ENCODE results near the gene NOTUM. TPM values are rescaled to one million over a fixed set of nuclear protein-coding genes. Genes with fewer than 3 reads are reported as not detected.
"Not testable (repeated sequence)": the region's sequence is repeated elsewhere in the genome, so short reads cannot be mapped to it uniquely, and the experiment has no call there.

Gene NOTUM
- total RNA-seq, 1 donor from 2014 or later = 0.07 TPM

DNA sequence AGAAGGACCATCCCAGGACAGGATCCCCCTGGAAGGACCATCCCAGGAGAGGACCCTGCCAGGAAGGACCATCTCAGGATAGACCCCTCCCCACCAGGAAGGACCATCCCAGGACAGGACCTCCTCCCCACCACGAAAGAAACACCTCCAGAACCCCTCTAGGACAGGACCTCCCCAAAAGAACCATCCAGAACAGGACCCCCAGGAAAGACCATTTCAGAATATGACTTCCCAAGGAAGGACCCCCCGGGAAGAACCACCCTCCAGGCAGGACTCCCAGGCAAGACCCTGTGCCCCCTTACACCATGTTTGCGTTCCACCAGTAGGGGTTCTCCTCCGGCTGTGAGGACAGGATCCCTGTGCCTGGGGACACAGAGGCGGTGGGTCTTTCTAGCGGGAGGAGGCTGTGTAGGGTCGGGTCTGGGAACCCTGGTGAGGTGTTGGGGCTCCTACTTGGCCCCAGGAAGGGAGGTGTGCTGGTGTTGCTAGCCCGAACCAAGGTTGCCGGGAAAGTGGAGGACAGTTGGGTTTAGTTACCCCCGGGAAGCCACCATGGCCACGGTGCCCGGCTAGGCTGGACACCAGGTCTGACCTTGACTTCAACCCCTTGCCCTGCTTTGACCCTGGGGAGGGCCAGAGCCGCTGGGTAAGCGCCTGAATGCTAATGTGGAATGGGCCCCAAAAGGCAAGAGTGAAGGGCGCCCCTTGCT, 2.2 kb downstream of the NOTUM start:
- no peak for DNase-seq (ENCODE audit: low read depth, low spot score)

DNA sequence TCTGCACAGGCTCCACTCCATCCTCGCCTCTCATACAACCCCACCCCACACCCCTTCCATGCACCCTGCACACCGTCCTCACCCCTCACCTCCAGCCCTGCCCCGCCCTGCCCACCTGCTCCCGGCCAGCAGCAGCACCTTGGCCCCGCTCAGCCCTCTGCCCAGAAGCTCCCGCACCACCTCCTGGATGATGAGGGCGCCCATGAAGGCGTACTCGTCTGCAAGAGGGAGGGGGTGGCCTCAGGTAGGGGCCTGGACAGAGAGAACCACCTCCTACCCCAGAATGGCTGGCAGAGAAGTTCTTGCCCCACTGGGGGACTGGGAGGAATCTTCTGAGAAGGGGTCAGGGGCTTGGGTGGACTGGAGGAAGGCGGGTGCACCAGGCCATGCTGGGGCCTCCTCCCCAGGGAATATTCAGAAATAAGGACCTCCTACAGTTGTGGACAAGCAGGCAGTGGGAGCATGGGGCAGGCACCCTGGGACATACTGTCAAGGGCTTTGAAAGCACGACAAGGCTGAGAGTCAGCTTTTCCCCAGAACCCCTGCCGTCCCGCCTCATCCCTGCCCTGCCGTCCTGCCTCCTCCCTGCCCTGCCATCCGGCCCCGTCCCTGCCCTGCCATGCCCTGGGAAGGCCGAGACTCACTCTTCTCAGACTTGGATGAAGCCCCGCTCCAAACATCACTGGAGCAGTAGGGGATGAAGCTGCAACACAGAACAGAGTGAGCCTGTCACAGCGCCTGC, 3.1 kb downstream of the NOTUM start:
- DNase-seq (ENCODE audit: low read depth, low spot score) = no peak

DNA sequence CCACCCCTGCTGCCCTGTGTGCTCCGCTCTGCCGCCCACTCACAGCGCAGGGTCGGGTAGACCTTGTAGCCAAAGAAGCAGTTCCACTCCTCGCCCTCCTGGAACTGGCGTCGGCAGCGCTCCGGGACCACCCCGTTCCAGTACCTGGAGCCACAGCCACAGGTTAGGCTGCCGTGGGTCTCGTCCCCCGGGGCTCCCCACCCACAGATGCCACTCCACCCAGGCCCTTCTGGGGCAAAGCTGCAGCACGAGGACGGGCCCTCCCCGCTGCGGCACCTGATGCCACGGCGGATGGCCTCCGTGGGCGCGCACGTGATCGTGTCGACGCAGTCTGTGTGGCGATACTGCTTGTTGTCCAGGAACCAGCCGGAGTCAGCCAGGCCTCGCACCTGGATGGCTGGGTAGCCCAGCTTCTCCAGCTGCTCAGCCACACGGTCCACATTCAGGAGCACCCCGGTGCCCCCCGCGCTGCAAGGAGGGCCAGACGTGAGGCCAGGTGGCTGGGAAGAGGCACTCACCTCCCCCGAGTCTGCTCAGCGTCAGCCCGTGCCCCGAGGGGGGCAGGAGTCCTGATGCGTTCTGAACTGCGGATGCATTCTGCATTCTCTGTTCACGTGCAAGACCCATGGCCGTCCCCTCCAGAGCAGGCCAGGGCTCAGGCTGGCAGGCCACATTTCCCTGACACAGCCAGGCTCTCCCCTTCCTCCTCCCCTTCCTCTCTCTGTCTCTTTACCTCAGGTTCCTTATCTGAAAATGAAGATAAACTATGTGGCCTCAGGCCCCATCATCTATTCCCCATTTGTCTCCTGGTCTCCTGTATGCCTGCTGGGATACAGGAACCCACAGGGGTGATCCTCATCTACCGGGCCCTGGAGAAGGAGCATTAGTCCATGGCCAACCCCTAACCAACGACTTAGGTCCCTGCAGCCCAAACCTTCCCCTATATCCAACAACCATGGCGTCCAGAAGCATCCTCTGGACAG, 4.1 kb downstream of the NOTUM start:
- DNase-seq (ENCODE audit: low read depth, low spot score) = no peak

DNA sequence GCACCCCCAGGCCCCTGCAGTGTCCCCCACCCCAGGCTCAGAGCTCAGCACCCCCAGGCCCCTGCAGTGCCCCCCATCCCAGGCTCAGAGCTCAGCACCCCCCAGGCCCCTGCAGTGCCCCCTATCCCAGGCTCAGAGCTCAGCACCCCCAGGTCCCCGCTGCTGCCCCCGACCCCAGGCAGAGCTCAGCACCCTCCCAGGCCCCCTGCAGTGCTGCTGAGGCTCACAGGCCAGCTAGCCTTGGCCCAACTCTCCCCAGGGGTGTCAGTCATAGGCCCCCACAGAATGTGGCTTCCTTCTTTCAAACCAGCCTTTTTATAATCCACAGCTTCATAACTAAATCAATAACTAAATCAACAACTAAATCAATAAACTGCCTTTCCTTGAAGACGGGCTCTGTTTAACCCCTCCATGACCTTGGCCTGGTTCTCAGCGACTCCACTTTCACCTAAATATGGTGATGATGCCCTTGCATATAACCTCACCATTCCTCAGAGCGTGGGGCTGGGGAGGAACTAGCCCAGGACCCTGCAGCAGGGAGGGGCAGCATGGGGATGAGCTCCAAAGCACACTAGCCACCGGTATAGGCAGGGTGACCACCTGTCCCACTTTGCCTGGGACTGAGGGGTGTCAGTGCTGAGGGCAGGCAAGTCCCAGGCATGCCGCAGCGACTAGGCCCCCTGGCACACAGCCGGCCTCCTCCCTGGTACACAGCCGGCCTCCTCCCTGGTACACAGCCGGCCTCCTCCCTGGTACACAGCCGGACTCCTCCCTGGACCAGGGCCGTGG, 5.0 kb downstream of the NOTUM start:
- DNase-seq (ENCODE audit: low read depth, low spot score) = no peak

DNA sequence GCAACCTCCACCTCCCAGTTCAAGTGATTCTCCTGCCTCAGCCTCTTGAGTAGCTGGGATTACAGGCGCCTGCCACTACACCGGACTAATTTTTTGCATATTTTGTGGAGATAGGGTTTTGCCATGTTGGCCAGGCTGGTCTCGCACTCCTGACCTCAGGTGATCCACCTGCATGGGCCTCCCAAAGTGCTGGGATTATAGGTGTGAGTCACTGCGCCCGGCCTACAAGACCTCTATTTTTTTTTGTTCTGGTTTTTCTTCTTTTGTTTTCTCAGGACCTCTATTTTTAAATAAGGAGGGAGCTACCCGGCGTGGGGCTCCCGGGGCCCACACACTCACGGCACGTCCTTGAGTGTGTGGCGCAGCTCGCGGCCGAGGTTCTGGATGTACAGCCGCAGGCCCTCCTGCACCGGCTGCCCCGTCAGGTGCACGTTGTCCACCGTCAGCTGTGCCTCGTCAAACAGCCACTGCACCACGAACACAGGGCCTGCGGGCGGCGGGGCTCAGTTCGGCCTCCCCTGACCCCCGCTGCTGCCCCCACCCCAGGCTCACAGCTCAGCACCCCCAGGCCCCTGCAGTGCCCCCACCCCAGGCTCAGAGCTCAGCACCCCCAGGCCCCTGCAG, 5.8 kb downstream of the NOTUM start:
- no peak for DNase-seq (ENCODE audit: low read depth, low spot score)

DNA sequence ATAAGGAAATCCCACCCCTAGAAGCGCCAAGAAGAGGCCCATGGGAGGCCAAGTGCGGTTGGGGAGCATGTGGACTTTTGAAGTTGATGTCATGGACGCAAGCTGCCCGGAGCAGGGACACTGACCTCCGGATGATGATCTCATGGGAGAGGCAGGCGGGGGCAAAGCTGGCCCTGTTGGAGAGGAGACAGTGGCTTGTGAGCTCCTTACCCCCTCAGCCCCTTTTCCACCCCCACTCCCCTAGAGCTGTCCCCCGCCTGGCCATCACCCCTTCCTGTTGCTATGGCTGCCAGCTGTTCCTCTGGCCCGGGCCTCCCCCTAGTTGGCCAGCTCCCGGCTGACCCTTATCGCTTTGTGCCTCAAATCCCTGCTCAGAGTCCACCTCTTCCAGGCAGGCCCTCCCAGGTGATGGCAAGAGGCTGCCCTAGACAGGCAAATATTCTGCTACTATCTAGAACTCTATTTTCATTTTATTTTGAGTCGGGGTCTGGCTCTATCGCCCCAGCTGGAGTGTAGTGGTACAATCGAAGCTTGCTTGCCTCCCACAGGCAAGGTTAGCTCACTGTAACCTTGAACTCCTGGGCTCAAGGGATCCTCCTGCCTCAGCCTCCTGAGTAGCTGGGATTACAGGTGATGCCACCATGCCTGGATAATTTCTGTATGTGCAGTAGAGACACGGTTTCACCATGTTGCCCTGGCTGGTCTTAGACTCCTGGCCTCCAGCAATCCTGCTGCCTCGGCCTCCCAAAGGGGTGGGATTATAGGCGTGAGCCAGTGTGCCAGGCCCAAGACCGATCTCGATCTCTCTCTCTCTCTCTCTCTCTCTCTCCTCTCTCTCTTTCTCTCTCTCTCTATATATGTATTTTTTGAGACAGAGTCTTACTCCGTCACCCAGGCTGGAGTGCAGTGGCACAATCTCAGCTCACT, 6.6 kb downstream of the NOTUM start:
- no peak for DNase-seq (ENCODE audit: low read depth, low spot score)

DNA sequence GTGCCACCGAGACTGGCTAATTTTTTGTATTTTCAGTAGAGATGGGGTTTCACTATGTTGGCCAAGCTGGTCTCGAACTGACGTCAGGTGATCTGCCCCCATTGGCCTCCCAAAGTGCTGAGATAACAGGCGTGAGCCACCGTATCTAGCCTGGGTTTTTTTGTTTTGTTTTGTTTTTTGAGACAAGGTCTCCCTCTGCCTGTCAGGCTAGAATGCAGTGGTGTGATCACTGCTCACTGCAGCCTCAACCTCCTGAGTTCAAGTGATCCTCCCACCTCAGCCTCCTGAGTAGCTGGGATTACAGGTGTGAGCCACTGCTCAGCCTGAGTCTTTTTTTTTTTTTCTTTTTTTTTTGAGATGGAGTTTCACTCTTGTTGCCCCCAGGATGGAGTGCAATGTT, 7.5 kb downstream of the NOTUM start:
- DNase-seq (ENCODE audit: low read depth, low spot score) = not testable (repeated sequence)

DNA sequence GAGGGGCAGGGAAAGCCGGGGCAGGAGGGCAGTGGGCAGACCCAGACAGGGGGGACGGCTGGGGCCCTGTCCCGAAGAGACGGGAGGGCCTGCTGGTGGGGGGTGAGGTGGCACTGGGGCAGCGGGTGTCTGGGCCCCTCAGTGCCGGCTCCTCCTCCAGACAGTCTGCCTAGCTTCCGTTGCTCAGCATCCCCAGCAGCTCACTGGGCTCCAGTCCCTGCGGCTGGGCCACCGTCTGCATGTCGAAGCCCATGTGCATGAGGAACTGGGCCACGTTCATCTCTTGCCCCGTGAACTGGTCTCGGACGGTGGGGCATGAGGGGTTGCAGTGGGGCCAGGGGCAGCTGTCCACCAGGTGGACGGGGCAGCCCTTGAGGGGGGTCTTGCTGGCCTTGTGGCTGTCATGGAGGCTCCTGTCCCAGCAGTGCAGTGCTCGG, 8.2 kb downstream of the NOTUM start:
- DNase-seq (ENCODE audit: low read depth, low spot score) = no peak

DNA sequence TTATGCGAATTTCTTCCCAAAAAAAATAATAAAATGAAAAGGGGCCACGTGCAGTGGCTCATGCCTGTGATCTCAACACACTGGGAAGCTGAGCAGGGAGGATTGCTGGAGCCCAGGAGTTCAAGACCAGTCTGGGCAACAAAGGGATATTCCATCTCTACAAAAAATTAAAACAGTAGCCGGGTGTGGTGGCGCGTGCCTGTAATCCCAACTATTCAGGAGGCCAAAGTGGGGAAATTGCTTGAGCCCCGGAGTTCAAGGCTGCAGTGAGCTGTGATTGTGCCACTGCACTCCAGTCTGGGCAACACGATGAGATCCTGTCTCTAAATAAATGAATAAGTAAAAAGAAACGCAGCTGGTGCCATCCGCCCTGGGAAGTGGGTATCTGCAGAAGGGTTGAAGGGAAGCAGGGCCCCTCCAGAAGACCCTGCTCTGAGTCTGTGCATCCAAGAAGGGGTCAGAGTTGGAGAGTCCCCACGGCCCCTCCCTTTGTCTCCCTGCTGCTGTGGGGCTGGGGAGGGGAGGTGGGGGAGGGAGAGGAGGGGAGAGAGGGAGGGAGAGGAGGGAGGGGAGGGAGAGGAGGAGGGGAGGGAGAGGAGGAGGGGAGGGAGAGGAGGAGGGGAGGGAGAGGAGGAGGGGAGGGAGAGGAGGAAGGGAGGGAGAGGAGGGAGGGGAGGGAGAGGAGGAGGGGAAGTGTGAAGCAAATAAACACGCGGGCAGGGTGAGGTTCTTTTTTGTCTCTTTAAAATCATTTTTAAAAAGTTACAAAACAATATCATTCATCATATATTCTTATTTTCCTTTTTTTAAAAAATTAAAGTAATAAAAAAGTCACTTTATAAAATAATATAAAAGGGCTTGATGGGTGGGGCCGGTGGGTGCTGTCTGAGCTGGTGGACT, 9.0 kb downstream of the NOTUM start:
- DNase-seq (ENCODE audit: low read depth, low spot score) = no peak

DNA sequence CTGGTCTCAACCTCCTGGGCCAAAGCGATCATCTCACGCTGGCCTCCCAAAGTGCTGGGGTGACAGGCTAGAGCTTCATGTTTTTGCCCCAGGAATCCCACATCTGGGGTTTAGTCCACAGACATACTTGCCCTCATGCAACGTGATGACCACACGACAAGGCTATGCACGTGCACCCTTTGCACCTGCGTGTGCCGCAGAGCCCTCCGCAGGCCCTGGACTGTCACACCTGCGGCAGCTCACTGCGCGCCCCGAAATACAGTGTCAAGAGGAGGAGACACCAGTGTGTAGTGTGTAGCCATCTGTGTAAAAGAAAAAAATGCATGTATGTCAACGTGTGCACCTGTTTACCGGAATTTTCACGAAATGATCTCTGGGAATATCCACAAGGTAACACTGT, 10.5 kb downstream of the NOTUM start:
- no peak for DNase-seq (ENCODE audit: low read depth, low spot score)

DNA sequence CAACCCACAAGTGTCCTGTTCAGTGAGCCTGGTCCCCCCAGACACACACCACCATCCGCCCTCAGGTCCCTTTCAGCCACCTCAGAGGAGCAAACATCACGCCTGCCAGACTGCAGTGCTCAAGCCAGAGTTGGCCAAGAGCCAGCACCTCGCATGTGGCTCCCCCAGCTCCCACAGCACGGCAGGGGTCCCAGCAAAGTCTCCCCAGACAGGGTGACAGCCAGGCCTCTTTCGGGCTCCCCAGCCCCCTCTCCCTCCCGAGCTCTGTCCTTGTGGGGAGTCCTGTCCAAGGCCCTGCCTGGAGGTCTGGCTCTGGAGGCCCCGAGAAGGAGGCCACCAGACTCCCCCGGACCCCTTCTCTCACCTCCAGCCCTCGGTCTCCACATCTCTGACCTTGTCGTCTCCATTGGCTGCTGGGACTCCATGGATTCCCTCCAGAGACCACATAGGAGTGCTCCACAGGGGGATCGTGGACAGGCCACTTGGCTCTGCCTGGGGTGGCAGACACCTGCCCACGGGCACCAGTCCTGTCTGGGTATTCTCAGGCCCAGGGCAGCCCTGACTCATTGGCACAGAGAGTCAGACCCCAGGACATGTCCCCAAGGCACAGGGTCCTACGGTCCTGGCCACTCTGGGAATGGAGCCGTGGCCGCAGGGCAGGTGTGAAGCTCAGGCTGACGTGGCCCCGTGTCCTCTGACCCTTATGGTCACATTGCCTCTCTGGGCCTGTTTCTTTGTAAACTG, 12.2 kb downstream of the NOTUM start:
- no peak for DNase-seq (ENCODE audit: low read depth, low spot score)

DNA sequence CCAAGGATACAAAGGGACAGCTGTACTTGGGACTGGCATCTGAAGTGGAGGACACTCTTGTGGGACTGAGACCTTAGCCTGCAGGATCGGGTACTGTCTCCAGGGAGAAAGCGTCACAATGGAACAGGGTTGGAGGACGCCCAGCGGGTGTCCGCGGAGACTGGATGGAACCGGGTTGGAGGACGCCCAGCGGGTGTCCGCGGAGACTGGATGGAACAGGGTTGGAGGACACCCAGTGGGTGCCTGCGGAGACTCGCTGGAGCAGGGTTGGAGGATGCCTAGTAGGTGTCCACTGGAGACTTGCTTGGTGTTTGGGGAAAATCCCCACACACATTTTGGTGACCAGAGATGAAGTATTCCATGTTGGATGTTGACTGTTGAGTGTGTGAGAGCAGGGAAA, 13.8 kb downstream of the NOTUM start, which contains the start of gene MYADML2:
MYADML2 (minus strand) TSS at position 45 of the 400 bp plus-strand sequence. CDS start 5,492 bp downstream, outside the sequence.
- no peak for DNase-seq (ENCODE audit: low read depth, low spot score)

DNA sequence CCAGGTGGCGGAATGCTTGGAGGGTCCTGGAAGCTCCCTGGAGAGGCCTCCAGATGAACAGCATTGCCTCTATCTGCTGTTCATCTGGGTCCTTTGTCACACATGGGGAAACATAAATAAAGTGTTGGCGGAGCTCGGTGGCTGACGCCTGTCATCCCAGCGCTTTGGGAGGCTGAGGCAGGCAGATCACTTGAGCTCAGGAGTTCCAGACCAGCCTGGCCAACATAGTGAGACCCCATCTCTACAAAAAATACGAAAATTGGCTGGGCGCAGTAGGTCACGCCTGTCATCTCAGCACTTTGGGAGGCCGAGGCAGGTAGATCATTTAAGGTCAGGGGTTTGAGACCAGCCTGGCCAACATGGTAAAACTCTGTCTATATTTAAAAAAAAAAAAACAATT, 16.1 kb downstream of the NOTUM start:
- no peak for DNase-seq (ENCODE audit: low read depth, low spot score)

DNA sequence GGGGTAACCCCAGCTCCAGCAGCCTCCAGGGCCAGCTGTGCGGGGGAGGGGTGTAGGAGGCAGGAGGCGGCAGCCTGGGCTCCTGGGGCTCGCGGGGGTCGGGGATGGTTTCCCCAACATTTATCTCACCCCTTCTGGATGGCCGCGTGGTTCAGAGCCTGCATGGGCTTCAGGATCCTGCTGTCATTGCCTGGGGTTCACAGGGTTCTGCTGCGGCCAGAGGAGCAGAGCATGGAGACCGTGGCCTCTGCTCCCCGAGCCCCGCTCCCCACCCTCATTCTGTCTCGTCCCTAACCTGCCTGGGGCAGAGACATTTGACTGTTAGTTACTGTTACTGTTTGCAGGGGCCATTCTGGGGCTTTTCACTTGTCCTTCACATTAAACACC, 18.8 kb downstream of the NOTUM start:
- no peak for DNase-seq (ENCODE audit: low read depth, low spot score)

DNA sequence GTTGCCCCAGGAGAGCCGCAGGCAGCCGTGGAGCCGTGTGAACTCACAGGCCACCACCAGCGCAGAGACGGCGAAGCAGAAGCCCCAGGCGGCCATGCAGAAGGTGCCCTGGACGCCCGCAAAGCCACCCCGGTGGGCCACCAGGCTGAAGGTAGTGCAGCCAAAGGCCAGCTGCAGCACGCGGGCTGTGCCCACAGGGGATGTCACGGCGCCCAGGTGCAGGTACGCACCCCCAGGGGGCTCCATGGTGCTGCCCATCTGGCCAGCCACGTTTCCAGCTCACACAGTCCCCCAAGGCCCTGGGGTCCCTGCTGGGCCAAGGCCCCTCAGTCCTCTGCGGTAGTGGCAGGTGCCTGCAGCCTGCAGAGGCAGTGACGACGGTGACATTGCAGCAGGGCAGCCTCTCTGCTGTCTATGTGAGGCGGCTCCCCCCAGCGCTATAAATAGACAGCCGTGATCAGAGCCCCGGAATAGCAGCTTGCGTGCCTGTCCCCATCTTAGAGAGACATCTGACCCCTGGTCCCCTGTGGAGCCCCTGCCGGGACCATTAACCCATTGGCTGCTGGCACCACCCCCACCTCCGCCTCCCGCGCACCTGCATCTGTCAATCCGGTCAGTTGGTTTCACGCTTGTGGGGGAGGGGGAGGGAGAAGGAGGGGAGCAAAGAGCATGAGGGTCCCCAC, 19.4 kb downstream of the NOTUM start:
- no peak for DNase-seq (ENCODE audit: low read depth, low spot score)

DNA sequence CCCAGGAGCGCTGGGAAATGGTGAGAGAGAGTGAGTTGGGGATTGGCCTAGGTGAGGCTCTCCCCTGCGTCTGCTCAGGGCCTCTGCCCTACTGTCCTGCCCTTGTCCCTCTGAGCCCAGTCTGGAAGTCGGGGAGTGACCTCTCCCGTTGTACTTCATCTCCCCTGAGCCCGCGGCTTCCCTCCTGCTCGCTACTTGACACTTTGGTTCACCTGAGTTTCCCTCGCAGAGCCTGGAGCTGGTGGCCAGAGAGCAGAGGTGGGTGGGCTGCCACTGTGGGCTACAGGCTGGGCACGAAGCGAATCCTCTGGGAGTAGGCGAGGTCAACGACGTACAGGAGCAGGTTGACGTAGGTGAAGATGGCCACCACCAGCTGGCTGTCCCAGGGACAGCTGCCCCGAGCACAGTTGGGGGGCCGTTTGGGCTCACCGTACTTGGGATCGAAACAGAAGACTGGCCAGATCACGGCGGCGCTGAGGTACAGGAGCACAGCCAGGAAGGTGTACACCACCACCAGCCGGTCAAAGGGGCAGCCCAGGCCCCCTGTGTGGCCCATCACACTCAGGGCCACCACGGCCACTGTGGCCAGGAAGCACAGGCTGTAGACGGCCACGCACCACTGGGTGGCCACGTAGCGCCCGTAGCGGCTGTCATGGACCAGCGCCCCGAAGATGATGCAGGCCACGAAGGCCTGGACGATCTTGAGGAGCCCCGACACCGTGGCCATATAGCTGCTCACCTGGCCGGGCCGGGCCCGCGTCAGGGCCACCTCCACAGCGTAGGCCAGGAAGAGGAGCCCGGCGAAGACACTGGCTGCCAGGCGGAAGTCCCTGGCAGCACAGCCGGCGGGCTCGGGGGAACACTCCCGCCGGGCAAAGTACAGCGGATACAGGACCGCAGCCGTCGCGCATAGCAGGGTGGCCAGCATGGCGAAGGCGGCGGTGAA, 20.2 kb downstream of the NOTUM start:
- DNase-seq (ENCODE audit: low read depth, low spot score) = no peak

All from pulmonary artery endothelial cell (primary cell).